ENCODE data around the gene KRT79. TPM values are rescaled to one million over a fixed set of nuclear protein-coding genes. Genes with fewer than 3 reads are reported as not detected.

The KRT79 gene
- total and polyA plus RNA-seq, 7 donors: 0.03 to 0.05 TPM; not detected in 5

GRCh38 chr12:52839436-52840105, 5.5 kb upstream of the KRT79 start:
- DNase-seq: no peak
- intact Hi-C loops (cut with DNase I): no loop called here
- no peak for TF ChIP-seq CTCF (IDR thresholded peaks at IDR 0.05)
- no peak for ATAC-seq
- no peaks in the 10 kb centered on the region for H3K4me1 ChIP-seq
- 71 to 77% (median 74%) methylated on average over 18 of the region's 18 CpGs for WGBS, 3 donors
- H3K9me3 ChIP-seq: no peaks in the 10 kb centered on the region
- H3K36me3 ChIP-seq (ENCODE audit: insufficient read depth in 1 of 2, low read depth in 1 of 2): no peaks in the 10 kb centered on the region
- H3K27ac ChIP-seq: no peak overlapping the region
- H3K27me3 ChIP-seq (ENCODE audit: insufficient read depth in 3 of 3, low read length in 2 of 3): peaks cover 0 to 23% (median 0%) of the 10 kb centered on the region in 3 donors
- no peak overlapping the region for H3K4me3 ChIP-seq

- ATAC-seq (no peak), DNase-seq (no peak)
- intact Hi-C loops (cut with DNase I): no loop called here
- Histone ChIP-seq H3K4me1 (no peaks in the 10 kb centered on the region), H3K4me3 (no peak overlapping the region), H3K27ac (no peak overlapping the region), H3K36me3 (ENCODE audit: insufficient read depth in 1 of 2, low read depth in 1 of 2) (no peaks in the 10 kb centered on the region), H3K27me3 (ENCODE audit: insufficient read depth in 3 of 3, low read length in 2 of 3) (peaks cover 0 to 31% (median 0%) of the 10 kb centered on the region in 3 donors), H3K9me3 (no peaks in the 10 kb centered on the region)
- TF ChIP-seq CTCF (IDR thresholded peaks at IDR 0.05): no peak
- 46 to 53% (median 51%) methylated on average over 14 of the region's 14 CpGs for WGBS, 3 donors
These were observed 4.7 kb upstream of the KRT79 start for GRCh38 chr12:52838609-52839435.

DNA sequence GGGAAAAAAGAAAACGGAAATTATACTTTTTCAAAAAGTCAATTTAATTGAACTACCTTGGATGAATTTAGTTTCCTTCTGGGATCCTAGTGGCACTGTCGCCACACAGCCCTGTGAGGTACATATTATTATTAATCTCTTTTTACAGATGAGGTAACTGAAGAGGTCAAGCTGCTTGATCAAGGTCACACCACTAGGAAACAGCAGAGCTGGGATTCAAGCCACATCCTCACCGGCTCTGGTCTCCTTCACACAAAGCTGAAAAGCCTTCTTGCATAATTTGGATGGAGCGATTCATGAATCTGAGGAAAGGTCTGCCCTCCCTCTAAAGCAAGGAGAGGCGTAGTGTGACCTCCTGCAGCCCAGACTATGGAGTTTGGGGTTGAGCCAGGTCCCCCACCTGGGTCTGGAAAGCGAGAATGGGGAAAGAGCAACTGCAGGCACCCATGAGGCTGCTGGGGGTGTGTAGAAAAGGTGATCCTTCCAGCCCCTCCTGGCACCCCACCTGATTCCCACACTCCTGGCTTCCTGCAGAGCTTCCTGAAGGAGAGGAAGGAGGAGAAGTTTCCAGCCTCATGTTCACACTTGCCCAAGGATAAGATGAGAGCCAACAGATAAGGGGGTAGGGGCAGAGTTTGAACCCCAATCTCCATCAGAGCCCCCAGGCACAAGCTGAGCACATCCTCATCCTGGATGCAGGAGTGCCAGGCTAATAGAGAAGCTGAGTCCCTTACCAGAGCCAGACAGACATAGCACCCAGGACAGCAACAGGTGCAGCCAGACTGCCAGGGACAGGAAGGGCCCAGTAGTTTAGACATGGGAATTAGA, 3.9 kb upstream of the KRT79 start:
- ATAC-seq (no peak), DNase-seq (no peak)
- H3K4me1 ChIP-seq: no peaks in the 10 kb centered on the region
- H3K9me3 ChIP-seq: no peaks in the 10 kb centered on the region
- TF ChIP-seq CTCF (IDR thresholded peaks at IDR 0.05): no peak
- intact Hi-C loops (cut with DNase I): no loop called here
- 74 to 78% (median 77%) methylated on average over 6 of the region's 6 CpGs for WGBS, 3 donors
- H3K27me3 ChIP-seq (ENCODE audit: insufficient read depth in 3 of 3, low read length in 2 of 3): peaks cover 0 to 32% (median 0%) of the 10 kb centered on the region in 3 donors
- H3K36me3 ChIP-seq (ENCODE audit: insufficient read depth in 1 of 2, low read depth in 1 of 2): no peaks in the 10 kb centered on the region
- no peak overlapping the region for H3K4me3 ChIP-seq
- H3K27ac ChIP-seq: no peak overlapping the region

DNA sequence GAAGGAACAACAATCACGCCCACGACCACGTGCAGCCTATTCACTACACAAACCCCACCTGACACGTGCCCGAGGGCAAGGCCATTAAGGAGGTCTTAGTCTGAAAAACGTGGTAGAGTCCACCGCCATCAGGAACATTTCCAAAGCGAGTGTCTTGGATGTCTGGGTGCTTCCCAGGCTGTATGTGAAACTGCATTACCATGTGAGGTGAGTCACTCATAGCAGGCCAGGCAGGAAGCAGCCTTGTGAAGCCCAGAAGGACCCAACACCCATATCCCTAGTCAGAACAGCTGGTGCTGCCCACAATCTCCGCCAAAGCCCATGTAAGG, 3.3 kb upstream of the KRT79 start:
- WGBS, 3 donors: 69 to 79% (median 77%) methylated on average over 9 of the region's 9 CpGs
- no peak overlapping the region for H3K4me3 ChIP-seq
- peaks cover 0 to 32% (median 0%) of the 10 kb centered on the region in 3 donors for H3K27me3 ChIP-seq (ENCODE audit: insufficient read depth in 3 of 3, low read length in 2 of 3)
- ATAC-seq (no peak), DNase-seq (no peak)
- no peak for TF ChIP-seq CTCF (IDR thresholded peaks at IDR 0.05)
- no peaks in the 10 kb centered on the region for H3K4me1 ChIP-seq
- no peaks in the 10 kb centered on the region for H3K9me3 ChIP-seq
- no peak overlapping the region for H3K27ac ChIP-seq
- H3K36me3 ChIP-seq (ENCODE audit: insufficient read depth in 1 of 2, low read depth in 1 of 2): no peaks in the 10 kb centered on the region
- intact Hi-C loops (cut with DNase I): no loop called here

Measured in psoas muscle (tissue), 8 donors.